LNCaP clone FGC (cell line): ENCODE data around the gene CALR.
A peak's percentile ranks its signal among the peaks of the same experiment; 100 is the strongest.

ENCODE experiments used
- DNase-seq: peaks from one replicate; pipeline ENCODE4 v3.0.0-alpha.2; 2011; ENCODE audit warnings: low read depth
- H3K4me3 ChIP-seq: 2 replicates; pipeline ENCODE4 v1.5.1; 2011; ENCODE audit warnings: mild to moderate bottlenecking, low read depth, low read length, control low read depth
- TF ChIP-seq, protein P1 (sequence below): IDR thresholded peaks from 2 replicates; pipeline ENCODE4 v1.5.1; 2012; ENCODE audit warnings: mild to moderate bottlenecking; ENCODE audit not compliant: control insufficient read depth, insufficient read depth; ENCODE audit errors: extremely low read depth

The CALR gene

DNA sequence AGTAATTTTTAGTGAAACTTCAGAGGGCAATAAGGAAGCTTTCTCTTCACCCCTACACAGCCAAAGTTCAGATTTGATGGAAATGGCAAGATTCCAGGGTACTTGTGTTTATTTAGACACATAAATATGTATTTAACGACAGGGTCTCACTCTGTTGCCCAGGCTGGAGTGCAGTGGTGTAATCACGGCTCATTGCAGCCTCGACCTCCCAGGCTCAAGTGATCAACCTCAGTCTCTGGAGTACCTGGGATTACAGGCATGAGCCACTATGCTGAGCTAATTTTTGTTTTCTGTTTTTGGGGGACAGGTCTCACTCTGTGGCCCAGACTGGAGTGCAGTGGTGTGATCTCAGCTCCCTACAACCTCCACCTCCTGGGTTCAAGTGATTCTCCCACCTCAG lies 17.4 kb upstream of the CALR start:
- no peak for DNase-seq
- TF ChIP-seq, protein P1, sequence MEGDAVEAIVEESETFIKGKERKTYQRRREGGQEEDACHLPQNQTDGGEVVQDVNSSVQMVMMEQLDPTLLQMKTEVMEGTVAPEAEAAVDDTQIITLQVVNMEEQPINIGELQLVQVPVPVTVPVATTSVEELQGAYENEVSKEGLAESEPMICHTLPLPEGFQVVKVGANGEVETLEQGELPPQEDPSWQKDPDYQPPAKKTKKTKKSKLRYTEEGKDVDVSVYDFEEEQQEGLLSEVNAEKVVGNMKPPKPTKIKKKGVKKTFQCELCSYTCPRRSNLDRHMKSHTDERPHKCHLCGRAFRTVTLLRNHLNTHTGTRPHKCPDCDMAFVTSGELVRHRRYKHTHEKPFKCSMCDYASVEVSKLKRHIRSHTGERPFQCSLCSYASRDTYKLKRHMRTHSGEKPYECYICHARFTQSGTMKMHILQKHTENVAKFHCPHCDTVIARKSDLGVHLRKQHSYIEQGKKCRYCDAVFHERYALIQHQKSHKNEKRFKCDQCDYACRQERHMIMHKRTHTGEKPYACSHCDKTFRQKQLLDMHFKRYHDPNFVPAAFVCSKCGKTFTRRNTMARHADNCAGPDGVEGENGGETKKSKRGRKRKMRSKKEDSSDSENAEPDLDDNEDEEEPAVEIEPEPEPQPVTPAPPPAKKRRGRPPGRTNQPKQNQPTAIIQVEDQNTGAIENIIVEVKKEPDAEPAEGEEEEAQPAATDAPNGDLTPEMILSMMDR, result no peak
- no peak overlapping the region for H3K4me3 ChIP-seq

DNA sequence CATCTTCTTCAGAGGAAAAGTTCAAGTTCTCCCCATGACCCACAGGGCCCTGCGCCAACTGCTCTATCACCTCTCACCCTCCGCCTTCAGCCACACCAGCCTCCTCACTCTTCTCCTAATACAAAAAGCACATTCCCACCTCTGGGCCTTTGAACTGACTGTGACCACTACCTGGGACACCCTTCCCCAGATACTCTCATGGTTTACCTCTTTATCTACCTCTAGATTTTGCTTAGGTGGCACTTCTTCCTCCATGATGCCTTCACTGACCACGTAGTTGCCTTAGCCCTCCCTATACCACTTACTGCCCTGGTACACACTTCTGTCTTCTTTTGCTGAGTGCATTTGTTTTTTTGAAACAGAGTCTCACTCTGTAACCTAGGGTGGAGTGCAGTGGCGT lies 15.4 kb upstream of the CALR start:
- no peak for DNase-seq
- TF ChIP-seq, protein P1, result no peak
- H3K4me3 ChIP-seq, result no peak overlapping the region

DNA sequence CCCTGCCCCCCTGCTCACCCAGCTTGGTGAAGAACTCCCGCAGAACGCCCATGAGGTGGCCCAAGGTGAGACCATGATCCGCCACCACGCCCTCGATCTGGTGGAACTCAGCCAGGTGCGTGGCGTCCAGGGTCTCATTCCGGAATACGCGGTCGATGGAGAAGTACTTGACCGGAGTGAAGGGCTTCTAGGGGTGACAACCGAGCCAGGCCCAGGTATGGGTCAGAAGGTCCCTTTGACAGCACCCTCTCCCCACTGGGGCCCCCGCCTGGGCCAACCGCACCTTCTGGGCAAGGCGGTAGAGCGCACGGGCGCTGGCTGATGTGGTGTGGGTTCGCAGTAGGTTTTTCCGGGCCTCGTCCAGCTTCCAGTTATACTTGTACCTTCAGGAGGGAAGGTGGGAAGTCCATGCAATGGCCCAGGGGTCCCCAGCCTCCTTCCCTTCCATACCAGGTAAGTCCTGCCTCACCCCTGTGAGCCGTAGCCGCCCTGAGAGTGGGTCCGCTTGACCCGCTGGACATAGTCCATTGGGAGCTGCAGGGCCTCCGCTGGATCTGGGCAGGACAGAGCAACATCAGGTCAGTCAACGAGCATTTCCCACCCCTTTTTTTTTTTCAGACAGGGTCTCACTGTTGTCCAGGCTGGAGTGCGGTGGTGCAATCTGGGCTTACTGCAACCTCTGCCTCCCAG lies 13.6 kb upstream of the CALR start:
- TF ChIP-seq, protein P1, result no peak
- H3K4me3 ChIP-seq, result no peak overlapping the region
- no peak for DNase-seq

DNA sequence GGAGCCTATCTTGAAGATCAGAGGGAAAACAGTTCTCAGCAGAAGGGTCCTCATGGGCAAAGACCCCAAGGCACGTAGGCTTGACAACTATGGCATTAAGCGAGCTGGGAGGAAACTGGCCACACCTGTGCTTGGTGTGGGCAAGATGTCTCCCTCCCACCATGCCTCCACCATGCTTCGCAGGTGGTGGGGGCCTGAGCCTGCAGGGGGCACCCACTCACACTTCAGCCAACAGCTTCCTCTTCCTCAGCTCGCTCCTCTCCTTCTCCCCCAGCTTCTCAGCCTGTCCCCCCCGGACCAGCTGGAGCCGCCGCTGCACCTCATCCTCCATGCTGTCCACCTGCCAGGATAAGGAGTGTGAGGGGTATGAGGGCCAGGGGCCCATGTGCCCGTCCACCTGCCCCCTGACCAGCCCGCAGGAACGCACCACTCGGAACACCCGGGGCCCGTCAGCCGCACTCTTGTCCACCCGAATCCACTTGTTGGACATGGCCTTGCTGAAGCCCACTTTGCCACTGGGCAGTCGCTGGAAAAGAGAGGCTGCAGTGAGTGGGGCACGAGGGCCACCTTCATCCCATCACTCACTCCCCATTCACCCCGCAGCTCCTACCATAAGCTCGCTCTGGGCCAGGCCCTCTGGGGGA lies 8.3 kb upstream of the CALR start:
- no peak for DNase-seq
- TF ChIP-seq, protein P1, result no peak
- H3K4me3 ChIP-seq, result no peak overlapping the region

DNA sequence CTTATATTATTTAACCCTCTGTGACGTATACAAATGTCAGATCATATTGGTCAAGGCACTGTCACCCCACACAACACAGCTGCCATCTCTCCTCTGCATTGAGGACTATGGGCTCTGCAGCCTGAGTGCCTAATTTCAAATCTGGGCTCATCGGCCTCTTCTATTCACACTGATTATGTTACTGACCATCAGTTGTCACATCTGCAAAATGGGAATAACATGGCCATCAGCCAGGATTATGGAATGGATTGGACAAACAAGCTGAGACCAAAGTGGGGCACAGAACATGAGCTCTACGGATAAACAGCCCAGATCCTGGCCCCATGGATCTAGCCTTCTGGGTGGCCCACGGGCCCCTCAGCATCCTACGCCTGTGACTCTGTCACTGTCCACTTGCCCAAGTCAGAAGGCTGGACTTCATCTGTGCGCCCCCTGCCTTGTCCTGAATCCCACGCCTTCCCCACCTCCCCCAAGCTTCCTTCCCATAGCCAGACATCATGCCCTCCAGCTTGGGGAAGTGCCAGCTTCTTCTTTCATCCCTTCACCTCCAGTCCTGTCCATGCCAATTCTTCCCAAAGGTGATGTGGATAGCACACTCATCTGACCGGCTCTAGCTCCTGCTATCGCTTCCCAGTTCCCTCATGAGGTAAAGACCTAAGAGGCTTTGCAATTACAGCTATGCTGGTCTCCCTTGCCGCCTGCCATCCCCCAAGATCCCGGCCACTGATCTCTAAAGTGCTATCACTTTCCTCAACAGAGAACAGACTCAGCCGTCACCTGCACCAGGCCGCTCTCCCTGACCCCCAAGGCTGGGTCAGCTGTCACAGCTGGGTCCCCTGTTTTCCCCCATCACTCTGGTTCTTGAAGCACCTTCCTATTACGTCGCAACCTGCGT lies 5.8 kb upstream of the CALR start:
- TF ChIP-seq, protein P1, result no peak
- peak overlapping the region; percentile 91 for H3K4me3 ChIP-seq
- no peak for DNase-seq

DNA sequence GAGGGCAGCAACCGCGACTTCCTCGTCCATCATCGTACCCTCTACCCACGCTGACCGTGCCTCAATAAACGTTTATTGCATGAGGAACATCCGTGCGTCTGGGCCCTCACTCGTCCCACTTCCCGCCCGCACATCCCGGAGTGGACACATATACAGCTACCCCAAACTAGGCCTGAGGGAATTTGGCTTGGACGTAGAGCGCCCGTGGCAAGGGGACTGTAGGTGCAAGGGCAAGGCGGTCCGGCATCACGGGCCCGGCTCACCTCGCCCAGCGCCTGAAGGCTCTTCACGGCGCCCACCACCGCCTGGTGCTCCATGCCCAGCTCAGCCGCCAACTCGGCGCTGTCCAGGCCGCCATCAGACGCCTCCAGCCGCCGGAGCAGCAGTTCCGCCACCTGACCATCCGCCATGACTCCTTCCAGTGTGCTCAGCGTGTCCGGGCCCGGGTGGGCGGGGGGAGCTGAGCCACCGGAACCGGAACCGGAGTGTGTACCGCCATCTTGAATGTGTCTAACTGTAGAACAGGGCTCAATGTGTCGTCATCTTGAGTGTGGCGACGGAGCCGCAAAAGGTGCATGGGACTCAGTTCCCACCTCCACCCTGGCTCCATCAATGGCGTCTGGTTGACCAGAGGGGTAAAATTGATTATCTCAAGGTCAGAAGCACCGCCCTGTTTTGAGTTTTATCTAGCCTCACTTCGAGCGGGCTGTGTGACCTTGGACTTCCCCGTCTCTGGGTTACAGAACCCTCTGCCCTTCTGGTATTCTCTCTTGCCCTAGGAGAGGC lies 4.9 kb upstream of the CALR start, which contains the start of gene FARSA:
Gene FARSA (minus strand): TSS at position 425 of the 786 bp plus-strand sequence. CDS start 15 bp downstream, at position 410.
- H3K4me3 ChIP-seq, result peak within 1 kb of the TSS; percentile 91
- peak; percentile 67 for DNase-seq
- TF ChIP-seq, protein P1, result no peak
